Neural cell (in vitro differentiated cells): ENCODE measurements around the gene CFTR.

Experiments used
- EP300 ChIP-seq: fragments of 450-650 bp; conservative IDR thresholded peaks from 2 replicates; pipeline ENCODE4 v1.6.1; 2014; ENCODE audit warnings: antibody characterized with exemption, mild to moderate bottlenecking, moderate library complexity; ENCODE audit not compliant: poor library complexity, severe bottlenecking
- EZH2 ChIP-seq: fragments of 200-600, 300-800 bp; shearing (Covaris generic), sonication (generic); IDR thresholded peaks from 2 replicates; pipeline ENCODE4 v1.6.1; 2014; ENCODE audit warnings: antibody characterized with exemption, low read length, borderline replicate concordance, mild to moderate bottlenecking; ENCODE audit not compliant: insufficient read depth, poor library complexity, severe bottlenecking
- MXI1 ChIP-seq: fragments of 450-650 bp; conservative IDR thresholded peaks from 2 replicates; pipeline ENCODE4 v1.6.1; 2014; ENCODE audit warnings: antibody characterized with exemption, mild to moderate bottlenecking; ENCODE audit not compliant: poor library complexity, severe bottlenecking
- RAD21 ChIP-seq: fragments of 450-650 bp; conservative IDR thresholded peaks from 2 replicates; pipeline ENCODE4 v1.6.1; 2014; ENCODE audit warnings: antibody characterized with exemption, mild to moderate bottlenecking, moderate library complexity
- TAF1 ChIP-seq: IDR thresholded peaks from 2 replicates; pipeline ENCODE4 v1.6.1; 2012; ENCODE audit warnings: low read depth
- TF ChIP-seq, protein P1 (sequence below): fragments of 450-650 bp; IDR thresholded peaks from 2 replicates; pipeline ENCODE4 v1.5.1; 2014; ENCODE audit warnings: antibody characterized with exemption, mild to moderate bottlenecking, moderate library complexity; ENCODE audit not compliant: poor library complexity, severe bottlenecking

DNA sequence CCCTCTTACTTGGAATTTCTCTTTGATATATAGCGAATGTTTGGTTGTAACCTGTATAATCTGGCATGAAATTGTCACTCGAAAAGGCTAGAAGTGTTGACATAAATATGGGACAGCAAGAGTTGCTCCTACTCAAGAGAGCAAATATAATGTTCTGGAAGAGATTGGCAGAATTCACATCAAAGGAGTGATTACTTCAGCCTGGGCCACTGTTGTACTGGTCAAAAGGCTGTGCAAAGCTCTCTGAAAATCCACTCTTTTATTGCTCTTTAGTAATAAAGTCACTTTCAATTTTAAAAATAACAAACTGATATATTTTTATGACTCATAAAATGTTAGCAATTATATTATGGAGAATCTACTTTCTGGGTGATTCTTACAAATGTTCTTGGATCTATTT, 58.2 kb downstream of the CFTR start:
- TF ChIP-seq EP300 (no peak), MXI1 (no peak), EZH2 (no peak), RAD21 (no peak), TAF1 (no peak)
- TF ChIP-seq, protein P1, sequence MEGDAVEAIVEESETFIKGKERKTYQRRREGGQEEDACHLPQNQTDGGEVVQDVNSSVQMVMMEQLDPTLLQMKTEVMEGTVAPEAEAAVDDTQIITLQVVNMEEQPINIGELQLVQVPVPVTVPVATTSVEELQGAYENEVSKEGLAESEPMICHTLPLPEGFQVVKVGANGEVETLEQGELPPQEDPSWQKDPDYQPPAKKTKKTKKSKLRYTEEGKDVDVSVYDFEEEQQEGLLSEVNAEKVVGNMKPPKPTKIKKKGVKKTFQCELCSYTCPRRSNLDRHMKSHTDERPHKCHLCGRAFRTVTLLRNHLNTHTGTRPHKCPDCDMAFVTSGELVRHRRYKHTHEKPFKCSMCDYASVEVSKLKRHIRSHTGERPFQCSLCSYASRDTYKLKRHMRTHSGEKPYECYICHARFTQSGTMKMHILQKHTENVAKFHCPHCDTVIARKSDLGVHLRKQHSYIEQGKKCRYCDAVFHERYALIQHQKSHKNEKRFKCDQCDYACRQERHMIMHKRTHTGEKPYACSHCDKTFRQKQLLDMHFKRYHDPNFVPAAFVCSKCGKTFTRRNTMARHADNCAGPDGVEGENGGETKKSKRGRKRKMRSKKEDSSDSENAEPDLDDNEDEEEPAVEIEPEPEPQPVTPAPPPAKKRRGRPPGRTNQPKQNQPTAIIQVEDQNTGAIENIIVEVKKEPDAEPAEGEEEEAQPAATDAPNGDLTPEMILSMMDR: no peak
